DND-41 (cell line): ENCODE measurements around the gene AP2S1.
"Not testable (repeated sequence)": the region's sequence is repeated elsewhere in the genome, so short reads cannot be mapped to it uniquely, and the experiment has no call there.

Experiments used
- ATAC-seq: fragments of 200-7000 bp; cut with Tn5 transposase; 3 replicates; pipeline ENCODE4 v1.9.1; 2021; ENCODE audit warnings: low read depth; ENCODE audit not compliant: insufficient read depth
- DNase-seq: peaks from one replicate; pipeline ENCODE4 v3.0.0-alpha.2; 2020
- H2AFZ ChIP-seq: 2 replicates; pipeline ENCODE4 v1.6.0; 2012; ENCODE audit warnings: low read depth, low read length
- H3K27ac ChIP-seq: 2 replicates; pipeline ENCODE4 v1.5.1; 2012; ENCODE audit warnings: low read length, inconsistent platforms
- H3K27me3 ChIP-seq: fragments of 200-600 bp; sonication (generic); 2 replicates; pipeline ENCODE4 v1.6.0; 2012; ENCODE audit warnings: low read length, mild to moderate bottlenecking, inconsistent platforms; ENCODE audit not compliant: insufficient read depth, poor library complexity
- H3K36me3 ChIP-seq: 2 replicates; pipeline ENCODE4 v1.5.1; 2012; ENCODE audit warnings: low read length, inconsistent platforms; ENCODE audit not compliant: insufficient read depth
- H3K4me1 ChIP-seq: 2 replicates; pipeline ENCODE4 v1.5.1; 2012; ENCODE audit warnings: mild to moderate bottlenecking, low read length; ENCODE audit not compliant: insufficient read depth
- H3K4me2 ChIP-seq: 2 replicates; pipeline ENCODE4 v1.6.0; 2012; ENCODE audit warnings: mild to moderate bottlenecking, moderate library complexity, low read length, inconsistent platforms; ENCODE audit not compliant: insufficient read depth
- H3K4me3 ChIP-seq, 2 experiments: fragments of 200-600 bp in 1 of 2; shearing (Covaris generic) in 1 of 2; 2 replicates each; pipeline ENCODE4 v1.5.1; 2012 to 2016; ENCODE audit warnings: inconsistent platforms in 2 of 2, low read length in 2 of 2, mild to moderate bottlenecking in 2 of 2, low read depth in 1 of 2, moderate library complexity in 1 of 2
- H3K79me2 ChIP-seq: 2 replicates; pipeline ENCODE4 v1.6.0; 2012; ENCODE audit warnings: low read length, inconsistent platforms; ENCODE audit not compliant: insufficient read depth
- H3K9ac ChIP-seq: 2 replicates; pipeline ENCODE4 v1.6.0; 2012; ENCODE audit warnings: low read depth, mild to moderate bottlenecking, inconsistent platforms, low read length, moderate library complexity
- H3K9me3 ChIP-seq: 2 replicates; pipeline ENCODE4 v1.5.1; 2012; ENCODE audit warnings: low read length, moderate library complexity, mild to moderate bottlenecking, inconsistent platforms; ENCODE audit not compliant: insufficient read depth, severe bottlenecking
- H4K20me1 ChIP-seq: 2 replicates; pipeline ENCODE4 v1.6.0; 2012; ENCODE audit warnings: low read length; ENCODE audit not compliant: insufficient read depth
- CTCF ChIP-seq: IDR thresholded peaks from 2 replicates; pipeline ENCODE4 v1.5.1; 2012; ENCODE audit warnings: borderline replicate concordance, low read length, moderate library complexity, mild to moderate bottlenecking; ENCODE audit not compliant: poor library complexity, severe bottlenecking; ENCODE audit errors: extremely low read depth
- EZH2 ChIP-seq: IDR thresholded peaks from 3 replicates; pipeline ENCODE4 v1.6.1; 2012; ENCODE audit warnings: borderline replicate concordance, low read depth, mild to moderate bottlenecking, moderate library complexity, low read length, inconsistent platforms; ENCODE audit not compliant: severe bottlenecking

AP2S1 gene

GRCh38 chr19:46823049-46823448 lies 27.6 kb downstream of the AP2S1 start:
- Histone ChIP-seq H3K9ac (no peak overlapping the region), H3K9me3 (no peaks in the 10 kb centered on the region), H3K79me2 (no peaks in the 10 kb centered on the region), H4K20me1 (no peaks in the 10 kb centered on the region), H3K4me1 (peaks cover 30% of the 10 kb centered on the region), H3K36me3 (no peaks in the 10 kb centered on the region), H3K4me3 (no peak overlapping the region), H3K27ac (no peak overlapping the region), H3K27me3 (no peaks in the 10 kb centered on the region), H3K4me2 (no peak overlapping the region), H2AFZ (no peak overlapping the region)
- TF ChIP-seq CTCF (no peak), EZH2 (no peak)
- DNase-seq = no peak
- ATAC-seq = no peak

GRCh38 chr19:46822410-46822787 lies 28.2 kb downstream of the AP2S1 start:
- Histone ChIP-seq H2AFZ (peak overlapping the region; percentile 52), H3K9ac (peak overlapping the region; percentile 48), H3K4me1 (peaks cover 30% of the 10 kb centered on the region), H3K27ac (peak overlapping the region; percentile 87)
- H4K20me1 ChIP-seq, DNase-seq, H3K9me3 ChIP-seq, H3K79me2 ChIP-seq, H3K27me3 ChIP-seq, H3K4me2 ChIP-seq, H3K4me3 ChIP-seq, H3K36me3 ChIP-seq, ATAC-seq: not testable (repeated sequence)

GRCh38 chr19:46821512-46822409 lies 28.9 kb downstream of the AP2S1 start:
- DNase-seq (peak; percentile 98), ATAC-seq (peak; percentile 96)
- H3K27ac ChIP-seq = peak overlapping the region; percentile 87
- H3K9ac ChIP-seq = peak overlapping the region; percentile 48
- H2AFZ ChIP-seq = peak overlapping the region; percentile 52
- peak overlapping the region; percentile 56 for H3K4me2 ChIP-seq
- H3K4me3 ChIP-seq = no peak overlapping the region; a peak in 1 of 4 replicates
- no peaks in the 10 kb centered on the region for H4K20me1 ChIP-seq
- no peaks in the 10 kb centered on the region for H3K27me3 ChIP-seq
- TF ChIP-seq EZH2 (no peak), CTCF (no peak)
- peaks cover 30% of the 10 kb centered on the region for H3K4me1 ChIP-seq
- H3K79me2 ChIP-seq = no peaks in the 10 kb centered on the region
- no peaks in the 10 kb centered on the region for H3K9me3 ChIP-seq
- no peaks in the 10 kb centered on the region for H3K36me3 ChIP-seq

DNA sequence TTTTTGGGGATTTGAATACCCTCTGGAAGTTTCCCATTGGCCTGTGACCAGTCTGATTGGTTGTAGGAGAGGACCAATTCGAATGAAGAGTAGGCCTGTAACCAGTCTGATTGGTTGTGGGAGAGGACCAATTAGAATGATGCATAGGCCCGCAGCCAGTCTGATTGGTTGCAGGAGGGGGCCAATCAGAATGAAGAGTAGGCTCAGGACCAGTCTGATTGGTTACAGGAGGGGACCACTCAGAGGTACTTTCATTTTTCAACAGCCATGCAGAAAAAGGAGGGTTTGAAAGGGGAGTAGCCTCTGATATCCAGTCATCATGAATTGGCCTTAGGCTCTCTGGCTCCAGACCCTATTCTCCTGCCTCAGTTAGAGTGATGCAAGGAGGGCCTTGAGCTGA lies 31.8 kb downstream of the AP2S1 start:
- Histone ChIP-seq H3K4me1 (peaks cover 30% of the 10 kb centered on the region), H3K27ac (peak overlapping the region; percentile 17; the same call in 1 of the 2 replicates), H3K36me3 (no peaks in the 10 kb centered on the region), H3K9ac (no peak overlapping the region), H2AFZ (no peak overlapping the region), H4K20me1 (no peaks in the 10 kb centered on the region), H3K79me2 (no peaks in the 10 kb centered on the region), H3K27me3 (no peaks in the 10 kb centered on the region), H3K9me3 (no peaks in the 10 kb centered on the region), H3K4me3 (no peak overlapping the region), H3K4me2 (no peak overlapping the region)
- TF ChIP-seq EZH2 = no peak
- no peak for TF ChIP-seq CTCF
- ATAC-seq (no peak), DNase-seq (peak; percentile 50)
